ENCODE data around the gene FTO.

FTO gene

DNA sequence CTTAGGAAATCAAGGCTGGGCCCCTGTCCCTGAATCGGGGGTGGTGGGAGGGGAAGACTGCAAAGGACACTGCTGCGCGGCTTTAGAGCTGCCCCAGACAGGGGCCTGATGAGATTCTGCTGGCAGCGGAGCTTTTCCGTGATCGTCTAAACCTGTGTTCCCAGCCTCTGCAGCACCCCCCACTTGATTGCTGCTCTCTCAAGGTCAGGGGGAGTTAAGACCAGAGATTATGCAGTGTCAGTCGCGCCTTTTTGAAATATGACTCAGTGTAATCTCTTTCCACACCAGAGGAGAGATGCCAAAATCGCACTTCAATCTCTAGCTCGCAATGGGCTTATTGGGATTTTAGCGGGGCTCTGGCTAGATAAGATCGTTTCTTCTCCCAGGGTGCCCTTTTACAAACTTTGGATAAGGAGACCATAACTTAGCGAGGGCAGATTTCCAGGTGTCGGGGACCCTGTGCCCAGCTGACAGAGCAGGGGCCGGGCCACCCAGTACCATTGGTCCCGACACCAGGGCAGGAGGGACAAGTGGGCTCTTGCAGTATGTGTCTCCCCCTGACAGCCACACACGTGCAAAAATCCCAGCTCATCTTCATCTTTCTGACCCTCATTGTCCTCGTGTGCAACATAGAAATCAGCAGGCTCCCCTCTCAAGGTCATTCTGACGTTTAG lies 495.7 kb downstream of the FTO start:
- no peak for TF ChIP-seq CTCF (IDR thresholded peaks at IDR 0.05; ENCODE audit: insufficient read depth, low read depth, low read length, missing control alignments)
- DNase-seq (ENCODE audit: low read depth) = no peak
- H3K4me3 ChIP-seq (ENCODE audit: low read depth, low read length) = no peak overlapping the region

- no peak for DNase-seq (ENCODE audit: low read depth)
- H3K4me3 ChIP-seq (ENCODE audit: low read depth, low read length) = no peak overlapping the region
- TF ChIP-seq CTCF (IDR thresholded peaks at IDR 0.05; ENCODE audit: insufficient read depth, low read depth, low read length, missing control alignments) = no peak
Observed at GRCh38 chr16:54200161-54200534, 496.2 kb downstream of the FTO start.

GRCh38 chr16:54200720-54201119 lies 496.8 kb downstream of the FTO start:
- no peak for DNase-seq (ENCODE audit: low read depth)
- no peak for TF ChIP-seq CTCF (IDR thresholded peaks at IDR 0.05; ENCODE audit: insufficient read depth, low read depth, low read length, missing control alignments)
- H3K4me3 ChIP-seq (ENCODE audit: low read depth, low read length) = no peak overlapping the region

DNA sequence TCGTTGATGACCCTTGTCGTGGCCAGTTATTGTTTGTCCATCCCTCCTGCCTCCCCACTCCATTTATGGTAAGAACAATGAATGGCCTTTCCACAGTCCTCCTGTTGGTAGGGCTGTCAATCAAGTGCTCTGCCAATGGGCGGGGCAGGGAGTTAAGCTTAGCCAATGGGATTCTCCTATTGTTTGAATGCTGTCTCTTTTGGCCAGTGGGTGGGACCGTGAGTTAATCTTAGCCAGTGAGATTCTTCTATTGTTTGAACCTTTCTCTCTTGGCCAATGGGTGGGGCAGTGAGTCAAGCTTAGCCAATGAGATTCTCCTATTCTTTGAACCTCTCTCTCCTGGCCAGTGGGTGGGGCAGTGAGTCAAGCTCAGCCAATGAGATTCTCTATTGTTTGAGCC lies 497.2 kb downstream of the FTO start:
- no peak overlapping the region for H3K4me3 ChIP-seq (ENCODE audit: low read depth, low read length)
- no peak for DNase-seq (ENCODE audit: low read depth)
- TF ChIP-seq CTCF (IDR thresholded peaks at IDR 0.05; ENCODE audit: insufficient read depth, low read depth, low read length, missing control alignments) = no peak

Data from GM12865 (cell line).